Right lobe of liver (tissue), 4 donors: ENCODE measurements around the gene RECK.

Experiments used
- POLR2A ChIP-seq: fragments of 450-650 bp; IDR thresholded peaks from one replicate; pipeline ENCODE4 v1.6.1; 2017; ENCODE audit warnings: antibody characterized with exemption, mild to moderate bottlenecking
- TF ChIP-seq, protein P1 (sequence below), 4 donors: fragments of 200-600 bp in 3 of 4; fragments of 450-650 bp in 1 of 4; IDR thresholded peaks; one replicate each; pipeline versions ENCODE4 v1.5.1 to v1.8.0; 2016 to 2022; ENCODE audit warnings: antibody characterized with exemption in 4 of 4, mild to moderate bottlenecking in 2 of 4
- donor health status: DM: no; HTN: no; CAD: no.
- donor health status: DM: no; HTN: no; CAD: no.
- donor health status: DM: no; HTN: yes; CAD: no.

- TF ChIP-seq, protein P1, sequence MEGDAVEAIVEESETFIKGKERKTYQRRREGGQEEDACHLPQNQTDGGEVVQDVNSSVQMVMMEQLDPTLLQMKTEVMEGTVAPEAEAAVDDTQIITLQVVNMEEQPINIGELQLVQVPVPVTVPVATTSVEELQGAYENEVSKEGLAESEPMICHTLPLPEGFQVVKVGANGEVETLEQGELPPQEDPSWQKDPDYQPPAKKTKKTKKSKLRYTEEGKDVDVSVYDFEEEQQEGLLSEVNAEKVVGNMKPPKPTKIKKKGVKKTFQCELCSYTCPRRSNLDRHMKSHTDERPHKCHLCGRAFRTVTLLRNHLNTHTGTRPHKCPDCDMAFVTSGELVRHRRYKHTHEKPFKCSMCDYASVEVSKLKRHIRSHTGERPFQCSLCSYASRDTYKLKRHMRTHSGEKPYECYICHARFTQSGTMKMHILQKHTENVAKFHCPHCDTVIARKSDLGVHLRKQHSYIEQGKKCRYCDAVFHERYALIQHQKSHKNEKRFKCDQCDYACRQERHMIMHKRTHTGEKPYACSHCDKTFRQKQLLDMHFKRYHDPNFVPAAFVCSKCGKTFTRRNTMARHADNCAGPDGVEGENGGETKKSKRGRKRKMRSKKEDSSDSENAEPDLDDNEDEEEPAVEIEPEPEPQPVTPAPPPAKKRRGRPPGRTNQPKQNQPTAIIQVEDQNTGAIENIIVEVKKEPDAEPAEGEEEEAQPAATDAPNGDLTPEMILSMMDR (IDR thresholded peaks at IDR 0.05), result no peak
- no peak for TF ChIP-seq POLR2A
These were observed 114.8 kb downstream of the RECK start for GRCh38 chr9:36151316-36152210.
